Keratinocyte (primary cell): Measurements from ENCODE around the gene DYDC1. TPM values are rescaled to one million over a fixed set of nuclear protein-coding genes. Genes with fewer than 3 reads are reported as not detected.

Experiments
- DNase-seq: peaks from one replicate; pipeline ENCODE4 v3.0.0-alpha.2; 2011; ENCODE audit warnings: low read depth, missing footprints, low spot score
- FAIRE-seq: peaks from 2 replicates; lab custom pipeline; 2011; peaks lifted over from hg19 to GRCh38; lab: Jason Lieb, UNC
- H2AFZ ChIP-seq: 2 replicates; pipeline ENCODE4 v1.6.0; 2012; ENCODE audit warnings: low read length, control low read depth, inconsistent platforms; ENCODE audit not compliant: control insufficient read depth
- H3K27ac ChIP-seq: 2 replicates; pipeline ENCODE4 v1.5.1; 2011; ENCODE audit warnings: low read length; ENCODE audit not compliant: control insufficient read depth, insufficient read depth
- H3K27me3 ChIP-seq: 3 replicates; pipeline ENCODE4 v1.6.0; 2011; ENCODE audit warnings: low read length; ENCODE audit not compliant: control insufficient read depth, insufficient read depth; ENCODE audit errors: extremely low read depth
- H3K36me3 ChIP-seq, 2 experiments: 2 replicates in 1 of 2; 3 replicates in 1 of 2; pipeline ENCODE4 v1.5.1; 2011; ENCODE audit warnings: low read length in 2 of 2, mild to moderate bottlenecking in 1 of 2; ENCODE audit not compliant: control insufficient read depth in 2 of 2, insufficient read depth in 2 of 2; ENCODE audit errors: extremely low read depth in 1 of 2
- H3K4me1 ChIP-seq: 3 replicates; pipeline ENCODE4 v1.5.1; 2011; ENCODE audit warnings: low read length; ENCODE audit not compliant: control insufficient read depth, insufficient read depth; ENCODE audit errors: extremely low read depth
- H3K4me2 ChIP-seq: 3 replicates; pipeline ENCODE4 v1.6.0; 2011; ENCODE audit warnings: low read depth, low read length; ENCODE audit not compliant: control insufficient read depth, insufficient read depth; ENCODE audit errors: extremely low read depth
- H3K4me3 ChIP-seq, 3 experiments: fragments of 200-600 bp in 1 of 3; sonication (generic) in 1 of 3; 2 replicates in 2 of 3; 3 replicates in 1 of 3; pipeline ENCODE4 v1.5.1; 2011 to 2016; ENCODE audit warnings: low read length in 3 of 3, mild to moderate bottlenecking in 3 of 3, control low read depth in 2 of 3, inconsistent platforms in 1 of 3, low read depth in 1 of 3, mixed read lengths in 1 of 3, mixed run types in 1 of 3, moderate library complexity in 1 of 3; ENCODE audit not compliant: control insufficient read depth in 2 of 3, insufficient read depth in 2 of 3; ENCODE audit errors: extremely low read depth in 1 of 3
- H3K79me2 ChIP-seq: 2 replicates; pipeline ENCODE4 v1.6.0; 2012; ENCODE audit warnings: low read length; ENCODE audit not compliant: control insufficient read depth, insufficient read depth
- H3K9ac ChIP-seq: 3 replicates; pipeline ENCODE4 v1.6.0; 2011; ENCODE audit warnings: low read length; ENCODE audit not compliant: control insufficient read depth, insufficient read depth; ENCODE audit errors: extremely low read depth
- H3K9me1 ChIP-seq: 3 replicates; pipeline ENCODE4 v1.6.0; 2011; ENCODE audit warnings: low read length; ENCODE audit not compliant: control insufficient read depth, insufficient read depth; ENCODE audit errors: extremely low read depth
- H3K9me3 ChIP-seq: 2 replicates; pipeline ENCODE4 v1.5.1; 2012; ENCODE audit warnings: low read depth, low read length; ENCODE audit not compliant: control insufficient read depth
- H4K20me1 ChIP-seq: 3 replicates; pipeline ENCODE4 v1.6.0; 2011; ENCODE audit warnings: low read length; ENCODE audit not compliant: control insufficient read depth, insufficient read depth; ENCODE audit errors: extremely low read depth
- CTCF ChIP-seq, 3 experiments: IDR thresholded peaks in 1 of 3; conservative IDR thresholded peaks in 1 of 3; optimal IDR thresholded peaks in 1 of 3; 2 replicates in 2 of 3; 3 replicates in 1 of 3; pipeline versions ENCODE3 to v1.5.1; 2011; ENCODE audit warnings: low read length in 3 of 3, mild to moderate bottlenecking in 3 of 3, moderate library complexity in 2 of 3, control low read depth in 1 of 3, inconsistent platforms in 1 of 3; ENCODE audit not compliant: insufficient read depth in 2 of 3; ENCODE audit errors: extremely low read depth in 1 of 3
- EZH2 ChIP-seq: IDR thresholded peaks from one replicate; pipeline ENCODE4 v1.6.1; 2012; ENCODE audit warnings: inconsistent platforms, mild to moderate bottlenecking, low read length, moderate library complexity
- dilution Hi-C: fragments of 300-500 bp; cut with MboI; formaldehyde crosslinking; loops from one replicate; pipeline ENCODE4 v1.7.0; 2020; ENCODE audit warnings: low sequenced_read_pairs; ENCODE audit not compliant: extremely low pct_ligation_motif_present
- polyA plus RNA-seq, 5 experiments: library from polyadenylated mRNA; depleted of rRNA in 3 of 5; stranded (reverse) in 3 of 5; stranded (forward) in 1 of 5; unstranded in 1 of 5; fragments of >200 nt; gene quantifications; 1 replicate in 1 of 5; 2 replicates in 3 of 5; 3 replicates in 1 of 5; pipeline versions ENCODE4 v1.2.1 to v1.2.3, GENCODE V29; 2011 to 2012; ENCODE audit warnings: missing spikeins in 2 of 5, low read depth in 1 of 5, low replicate concordance in 1 of 5

DYDC1 gene
- polyA plus RNA-seq, 1 donor (not counting 4 experiments of a cell fraction or from before 2014, with no cell fraction given), result not detected

DNA sequence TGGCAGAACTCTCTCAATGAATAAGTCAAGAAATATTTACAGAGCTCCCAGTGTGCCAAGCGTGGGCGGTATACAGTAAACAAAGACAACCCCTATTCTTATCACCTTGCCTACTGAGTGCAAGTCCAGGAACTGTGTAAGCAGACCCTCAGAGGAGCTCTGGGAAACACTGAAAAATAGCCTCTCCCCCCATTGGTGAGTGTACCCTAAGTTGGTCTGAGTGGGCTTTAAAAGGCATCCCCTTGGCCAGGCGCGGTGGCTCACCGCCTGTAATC lies 1.2 kb upstream of the DYDC1 start:
- H3K9me1 ChIP-seq, result no peaks in the 10 kb centered on the region
- DNase-seq, result no peak
- no peak overlapping the region for H3K27ac ChIP-seq
- no peak overlapping the region for H3K4me3 ChIP-seq
- FAIRE-seq, result no peak
- peaks cover 11% of the 10 kb centered on the region for H3K27me3 ChIP-seq
- H3K36me3 ChIP-seq, result no peaks in the 10 kb centered on the region
- no peaks in the 10 kb centered on the region for H3K79me2 ChIP-seq
- dilution Hi-C loops, result loop anchor here (25.0 kb wide), 1 partner anchor 95 kb away; no protein-coding TSS in a partner anchor
- H2AFZ ChIP-seq, result no peak overlapping the region
- no peak overlapping the region for H3K9ac ChIP-seq
- H4K20me1 ChIP-seq, result no peaks in the 10 kb centered on the region
- no peaks in the 10 kb centered on the region for H3K4me1 ChIP-seq
- TF ChIP-seq EZH2 (no peak), CTCF (optimal IDR thresholded peaks at IDR 0.05 in 1 of 3, IDR thresholded peaks at IDR 0.05 in 1 of 3, conservative IDR thresholded peaks at IDR 0.05 in 1 of 3; ENCODE audit: extremely low read depth in 1 of 3, insufficient read depth in 2 of 3, low read length in 3 of 3) (no peak)
- no peaks in the 10 kb centered on the region for H3K9me3 ChIP-seq
- no peak overlapping the region for H3K4me2 ChIP-seq

DNA sequence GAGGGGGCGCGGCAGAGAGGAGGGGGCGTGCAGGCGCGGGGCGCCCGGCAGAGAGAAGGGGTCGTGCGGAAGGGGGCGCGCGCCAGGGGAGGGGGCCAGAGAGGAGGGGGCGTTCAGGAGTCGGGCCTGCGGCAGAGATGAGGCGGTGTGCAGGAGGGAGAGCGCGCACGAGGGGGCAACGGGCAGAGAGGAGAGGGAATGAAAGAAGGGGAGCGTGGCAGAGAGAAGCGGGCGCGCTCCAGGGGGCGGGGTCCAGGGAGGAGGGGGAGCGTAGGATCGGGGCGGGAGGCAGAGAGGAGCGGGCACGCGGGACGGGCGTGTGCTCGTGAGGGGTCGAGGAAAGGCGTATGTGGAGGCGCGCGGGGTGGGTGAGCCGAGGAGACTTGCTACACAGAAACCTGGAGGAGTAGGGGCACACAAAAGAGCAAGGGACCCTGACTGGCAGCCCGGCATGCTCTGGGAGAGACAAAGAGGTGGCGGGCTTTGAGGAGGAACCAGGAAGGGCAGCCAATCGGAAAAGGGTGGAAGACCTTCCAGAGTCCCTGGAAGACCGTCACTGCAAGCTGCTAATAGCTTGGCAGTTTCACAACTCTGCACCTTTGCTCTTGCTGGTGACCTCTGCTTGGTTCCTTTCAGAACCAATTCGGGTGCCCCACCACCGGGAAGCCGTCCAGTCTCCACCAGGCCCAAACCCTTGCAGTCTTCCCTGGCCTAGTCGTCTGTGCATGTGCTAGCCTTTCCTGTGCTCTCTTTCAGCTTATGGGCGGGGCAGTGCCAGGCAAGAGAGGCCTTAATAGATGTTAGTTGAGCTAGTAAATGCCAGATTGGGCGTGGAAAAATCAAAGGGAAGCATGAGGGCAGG lies 665 bp upstream of the DYDC1 start:
- FAIRE-seq, result no peak
- dilution Hi-C loops, result loop anchor here (25.0 kb wide), 1 partner anchor 95 kb away; no protein-coding TSS in a partner anchor
- Histone ChIP-seq H3K36me3 (no peaks in the 10 kb centered on the region), H3K4me2 (peak overlapping the region; percentile 51), H3K9me3 (no peaks in the 10 kb centered on the region), H3K27ac (no peak overlapping the region), H4K20me1 (no peaks in the 10 kb centered on the region), H2AFZ (no peak overlapping the region), H3K79me2 (no peaks in the 10 kb centered on the region), H3K27me3 (peaks cover 11% of the 10 kb centered on the region), H3K4me1 (no peaks in the 10 kb centered on the region), H3K9ac (no peak overlapping the region), H3K4me3 (peak overlapping the region in 2 of 3 experiments; percentile 4 to 25), H3K9me1 (no peaks in the 10 kb centered on the region)
- no peak for DNase-seq
- TF ChIP-seq EZH2, result no peak
- no peak for TF ChIP-seq CTCF (optimal IDR thresholded peaks at IDR 0.05 in 1 of 3, IDR thresholded peaks at IDR 0.05 in 1 of 3, conservative IDR thresholded peaks at IDR 0.05 in 1 of 3; ENCODE audit: extremely low read depth in 1 of 3, insufficient read depth in 2 of 3, low read length in 3 of 3)
